ES-I3 (cell line): ENCODE results near the gene SIMC1.
"Not testable (repeated sequence)": the region's sequence is repeated elsewhere in the genome, so short reads cannot be mapped to it uniquely, and the experiment has no call there.

Experiments
- H3K36me3 ChIP-seq: 2 replicates; pipeline ENCODE4 v1.6.1; 2013; ENCODE audit warnings: mild to moderate bottlenecking, low read length, control low read depth, moderate library complexity; ENCODE audit not compliant: insufficient read depth
- H3K4me1 ChIP-seq: 2 replicates; pipeline ENCODE4 v1.6.1; 2013; ENCODE audit warnings: mild to moderate bottlenecking, control low read depth, low read length; ENCODE audit not compliant: insufficient read depth
- H3K9ac ChIP-seq: 2 replicates; pipeline ENCODE4 v1.6.1; 2013; ENCODE audit warnings: low read depth, mild to moderate bottlenecking, low read length, moderate library complexity
- H3K9me3 ChIP-seq: 2 replicates; pipeline ENCODE4 v1.6.1; 2013; ENCODE audit warnings: mild to moderate bottlenecking, low read length, moderate library complexity; ENCODE audit not compliant: control insufficient read depth, insufficient read depth

SIMC1 gene

GRCh38 chr5:176198991-176199733, 39.1 kb upstream of the SIMC1 start:
- not testable (repeated sequence) for H3K36me3 ChIP-seq, H3K4me1 ChIP-seq, H3K9me3 ChIP-seq
- peak overlapping the region; percentile 42; the same call in 1 of the 2 replicates for H3K9ac ChIP-seq

GRCh38 chr5:176199803-176200399, 38.3 kb upstream of the SIMC1 start:
- H3K9ac ChIP-seq, H3K4me1 ChIP-seq, H3K9me3 ChIP-seq, H3K36me3 ChIP-seq: not testable (repeated sequence)

- no peaks in the 10 kb centered on the region for H3K4me1 ChIP-seq
- no peaks in the 10 kb centered on the region for H3K36me3 ChIP-seq
- no peak overlapping the region for H3K9ac ChIP-seq
- no peaks in the 10 kb centered on the region for H3K9me3 ChIP-seq
Observed at GRCh38 chr5:176201811-176202210, 36.4 kb upstream of the SIMC1 start.

- Histone ChIP-seq H3K9ac (no peak overlapping the region), H3K4me1 (no peaks in the 10 kb centered on the region), H3K9me3 (no peaks in the 10 kb centered on the region), H3K36me3 (no peaks in the 10 kb centered on the region)
Observed at GRCh38 chr5:176203086-176203485, 35.1 kb upstream of the SIMC1 start.

- not testable (repeated sequence) for H3K9me3 ChIP-seq, H3K4me1 ChIP-seq, H3K9ac ChIP-seq, H3K36me3 ChIP-seq
Observed at GRCh38 chr5:176203535-176203934, 34.7 kb upstream of the SIMC1 start.

- H3K4me1 ChIP-seq, H3K36me3 ChIP-seq, H3K9ac ChIP-seq, H3K9me3 ChIP-seq: not testable (repeated sequence)
Observed at GRCh38 chr5:176214466-176215021, 23.7 kb upstream of the SIMC1 start.

GRCh38 chr5:176216393-176216916, 21.8 kb upstream of the SIMC1 start:
- not testable (repeated sequence) for H3K36me3 ChIP-seq, H3K9me3 ChIP-seq, H3K9ac ChIP-seq, H3K4me1 ChIP-seq

- not testable (repeated sequence) for H3K36me3 ChIP-seq, H3K9ac ChIP-seq, H3K4me1 ChIP-seq, H3K9me3 ChIP-seq
Observed at GRCh38 chr5:176217188-176217729, 21.0 kb upstream of the SIMC1 start.

GRCh38 chr5:176217764-176218163, 20.5 kb upstream of the SIMC1 start:
- not testable (repeated sequence) for H3K4me1 ChIP-seq, H3K9me3 ChIP-seq, H3K36me3 ChIP-seq, H3K9ac ChIP-seq

- not testable (repeated sequence) for H3K36me3 ChIP-seq, H3K9ac ChIP-seq, H3K9me3 ChIP-seq, H3K4me1 ChIP-seq
Observed at GRCh38 chr5:176222006-176222405, 16.2 kb upstream of the SIMC1 start.

- not testable (repeated sequence) for H3K9me3 ChIP-seq, H3K9ac ChIP-seq, H3K36me3 ChIP-seq, H3K4me1 ChIP-seq
Observed at GRCh38 chr5:176228358-176228757, 9.9 kb upstream of the SIMC1 start.

GRCh38 chr5:176233253-176233652, 5.0 kb upstream of the SIMC1 start:
- H3K9ac ChIP-seq, H3K4me1 ChIP-seq, H3K9me3 ChIP-seq, H3K36me3 ChIP-seq: not testable (repeated sequence)

GRCh38 chr5:176235155-176235554, 3.1 kb upstream of the SIMC1 start:
- H3K4me1 ChIP-seq, H3K9me3 ChIP-seq, H3K36me3 ChIP-seq, H3K9ac ChIP-seq: not testable (repeated sequence)

- H3K9me3 ChIP-seq, result not testable (repeated sequence)
- H3K9ac ChIP-seq, result peak overlapping the region; percentile 20; the same call in 1 of the 2 replicates
Observed at GRCh38 chr5:176238645-176239283, 540 bp downstream of the SIMC1 start.

GRCh38 chr5:176239304-176239703, 1.1 kb downstream of the SIMC1 start:
- not testable (repeated sequence) for H3K9ac ChIP-seq, H3K4me1 ChIP-seq, H3K9me3 ChIP-seq, H3K36me3 ChIP-seq

More at GRCh38 chr5:176238645-176239283, 540 bp downstream of the SIMC1 start:
- H3K36me3 ChIP-seq, H3K4me1 ChIP-seq: not testable (repeated sequence)
